ENCODE data around the gene GALK1.

GRCh38 chr17:75764417-75764710, 628 bp downstream of the GALK1 start:
- TF ChIP-seq CTCF (IDR thresholded peaks at IDR 0.05) = no peak
- no peak for TF ChIP-seq ZFX (IDR thresholded peaks at IDR 0.05; ENCODE audit: borderline replicate concordance)

Measured in 22Rv1 (cell line).